Osteoblast (primary cell): ENCODE data around the gene ATXN10. TPM values are rescaled to one million over a fixed set of nuclear protein-coding genes. Genes with fewer than 3 reads are reported as not detected.

ENCODE experiments used
- DNase-seq: peaks from one replicate; pipeline ENCODE4 v3.0.0; 2011; ENCODE audit warnings: low spot score, mixed read lengths; ENCODE audit not compliant: insufficient read length; ENCODE audit errors: missing footprints
- H2AFZ ChIP-seq: 2 replicates; pipeline ENCODE4 v1.6.0; 2011; ENCODE audit warnings: mild to moderate bottlenecking, low read length
- H3K27ac ChIP-seq: 2 replicates; pipeline ENCODE4 v1.5.1; 2011; ENCODE audit warnings: mild to moderate bottlenecking, low read depth, low read length, moderate library complexity
- H3K27me3 ChIP-seq: 2 replicates; pipeline ENCODE4 v1.6.0; 2012; ENCODE audit warnings: mild to moderate bottlenecking, control low read depth, inconsistent platforms, low read length, moderate library complexity; ENCODE audit not compliant: insufficient read depth
- H3K36me3 ChIP-seq: 2 replicates; pipeline ENCODE4 v1.5.1; 2011; ENCODE audit warnings: mild to moderate bottlenecking, low read length, control low read depth, moderate library complexity; ENCODE audit not compliant: insufficient read depth
- H3K4me1 ChIP-seq: 2 replicates; pipeline ENCODE4 v1.5.1; 2011; ENCODE audit warnings: mild to moderate bottlenecking, low read length, control low read depth, moderate library complexity; ENCODE audit not compliant: insufficient read depth
- H3K4me2 ChIP-seq: 2 replicates; pipeline ENCODE4 v1.6.0; 2011; ENCODE audit warnings: mild to moderate bottlenecking, low read length; ENCODE audit not compliant: insufficient read depth
- H3K4me3 ChIP-seq: fragments of 200-600 bp; sonication (generic); 3 replicates; pipeline ENCODE4 v1.5.1; 2012; ENCODE audit warnings: mild to moderate bottlenecking, low read length, inconsistent platforms; ENCODE audit not compliant: insufficient read depth
- H3K79me2 ChIP-seq: 2 replicates; pipeline ENCODE4 v1.6.0; 2012; ENCODE audit warnings: mild to moderate bottlenecking, low read length, control low read depth, inconsistent platforms; ENCODE audit not compliant: insufficient read depth
- H3K9me3 ChIP-seq: 2 replicates; pipeline ENCODE4 v1.5.1; 2011; ENCODE audit warnings: low read depth, low read length, control low read depth
- H4K20me1 ChIP-seq: 2 replicates; pipeline ENCODE4 v1.6.0; 2012; ENCODE audit warnings: mild to moderate bottlenecking, low read length, control low read depth; ENCODE audit not compliant: insufficient read depth
- CTCF ChIP-seq: IDR thresholded peaks from 2 replicates; pipeline ENCODE4 v1.5.1; 2011; ENCODE audit warnings: mild to moderate bottlenecking, low read depth, low read length, moderate library complexity; ENCODE audit errors: extremely low read depth
- total RNA-seq: library from RNA; depleted of rRNA; stranded (reverse); fragments of >200 nt; gene quantifications from 2 replicates; pipeline ENCODE4 v1.2.3, GENCODE V29; 2012

Gene ATXN10
- total RNA-seq, 1 donor = 138 TPM

DNA sequence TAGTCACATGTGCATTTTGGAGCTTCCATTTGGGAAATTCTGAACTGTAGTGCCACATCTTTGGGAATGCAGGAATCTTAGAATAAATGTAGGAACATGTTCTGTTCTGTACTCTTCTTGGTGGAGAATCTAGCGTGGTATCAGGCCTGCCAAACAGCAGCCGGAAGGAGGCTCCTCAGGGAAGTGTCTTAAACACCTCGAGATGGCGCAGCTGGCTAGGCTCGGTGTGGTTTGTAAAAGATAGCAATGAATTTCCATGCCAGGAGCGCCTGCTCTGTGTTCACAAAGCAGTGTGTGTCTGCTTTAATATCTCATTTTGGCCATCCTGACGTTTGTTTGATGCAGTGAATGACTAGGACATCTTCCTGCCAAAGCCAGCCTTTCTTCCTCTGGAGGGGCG lies 145.1 kb downstream of the ATXN10 start:
- no peak for TF ChIP-seq CTCF
- no peak overlapping the region for H3K27ac ChIP-seq
- no peak overlapping the region for H2AFZ ChIP-seq
- H3K9me3 ChIP-seq = no peaks in the 10 kb centered on the region
- H3K4me3 ChIP-seq = no peak overlapping the region
- no peak for DNase-seq
- H3K36me3 ChIP-seq = peaks cover 52% of the 10 kb centered on the region
- no peaks in the 10 kb centered on the region for H3K27me3 ChIP-seq
- H3K4me1 ChIP-seq = no peaks in the 10 kb centered on the region
- peaks cover 16% of the 10 kb centered on the region for H4K20me1 ChIP-seq
- H3K4me2 ChIP-seq = no peak overlapping the region
- H3K79me2 ChIP-seq = peaks cover 17% of the 10 kb centered on the region

- H3K9me3 ChIP-seq = no peaks in the 10 kb centered on the region
- no peak overlapping the region for H2AFZ ChIP-seq
- H3K79me2 ChIP-seq = peaks cover 12% of the 10 kb centered on the region
- H3K4me1 ChIP-seq = no peaks in the 10 kb centered on the region
- H4K20me1 ChIP-seq = peaks cover 16% of the 10 kb centered on the region
- peaks cover 45% of the 10 kb centered on the region for H3K36me3 ChIP-seq
- H3K27me3 ChIP-seq = no peaks in the 10 kb centered on the region
- no peak for TF ChIP-seq CTCF
- H3K4me3 ChIP-seq = no peak overlapping the region
- no peak for DNase-seq
- H3K27ac ChIP-seq = no peak overlapping the region
- no peak overlapping the region for H3K4me2 ChIP-seq
These were observed 146.2 kb downstream of the ATXN10 start for GRCh38 chr22:45817745-45818423.

GRCh38 chr22:45818424-45819085 lies 146.9 kb downstream of the ATXN10 start:
- Histone ChIP-seq H2AFZ (no peak overlapping the region), H3K4me2 (no peak overlapping the region), H3K9me3 (no peaks in the 10 kb centered on the region), H3K36me3 (peaks cover 44% of the 10 kb centered on the region), H3K27ac (no peak overlapping the region), H3K4me3 (no peak overlapping the region), H3K4me1 (no peaks in the 10 kb centered on the region), H4K20me1 (peaks cover 19% of the 10 kb centered on the region), H3K27me3 (no peaks in the 10 kb centered on the region), H3K79me2 (peaks cover 16% of the 10 kb centered on the region)
- no peak for TF ChIP-seq CTCF
- no peak for DNase-seq

GRCh38 chr22:45819305-45819704 lies 147.7 kb downstream of the ATXN10 start:
- Histone ChIP-seq H3K27ac (no peak overlapping the region), H3K36me3 (peaks cover 43% of the 10 kb centered on the region), H3K4me3 (no peak overlapping the region), H3K9me3 (no peaks in the 10 kb centered on the region), H3K27me3 (no peaks in the 10 kb centered on the region), H3K79me2 (peaks cover 16% of the 10 kb centered on the region), H2AFZ (no peak overlapping the region), H3K4me1 (no peaks in the 10 kb centered on the region), H4K20me1 (peaks cover 22% of the 10 kb centered on the region), H3K4me2 (no peak overlapping the region)
- no peak for TF ChIP-seq CTCF
- DNase-seq = no peak
